HEK293 (cell line): ENCODE data around the gene ADORA2A.

Experiments
- CTCF ChIA-PET: fragments of 350-600 bp; formaldehyde crosslinking; extraction: SDS; loops from one replicate; lab custom pipeline; 2021; ENCODE audit warnings: antibody characterized with exemption; lab: Yijun Ruan, JAX
- POLR2A ChIA-PET: fragments of 300-600 bp; formaldehyde crosslinking; extraction: SDS; loops from one replicate; lab custom pipeline; 2020; ENCODE audit warnings: antibody characterized with exemption, inconsistent platforms; lab: Yijun Ruan, JAX
- H3K27ac ChIP-seq: fragments of 200-500 bp; sonication (Bioruptor generic); 2 replicates; pipeline ENCODE4 v1.5.1; 2014; ENCODE audit warnings: low read depth, low read length, control low read depth, inconsistent platforms; ENCODE audit errors: extremely low read depth
- H3K36me3 ChIP-seq, 2 experiments: fragments of 200-500 bp in 1 of 2; sonication (Bioruptor generic) in 1 of 2; 1 replicate in 1 of 2; 2 replicates in 1 of 2; pipeline ENCODE4 v1.5.1; 2014 to 2017; ENCODE audit warnings: inconsistent platforms in 2 of 2, low read length in 2 of 2; ENCODE audit not compliant: control insufficient read depth in 2 of 2, insufficient read depth in 1 of 2
- H3K4me1 ChIP-seq: fragments of 200-500 bp; sonication (Bioruptor generic); 2 replicates; pipeline ENCODE4 v1.5.1; 2014; ENCODE audit warnings: mild to moderate bottlenecking, low read length, inconsistent platforms; ENCODE audit not compliant: control insufficient read depth, insufficient read depth
- H3K4me3 ChIP-seq: 2 replicates; pipeline ENCODE4 v1.5.1; 2011; ENCODE audit warnings: low read depth, mild to moderate bottlenecking, control low read depth, low read length, moderate library complexity
- H3K9me3 ChIP-seq: fragments of 200-500 bp; sonication (Bioruptor generic); 2 replicates; pipeline ENCODE4 v1.5.1; 2014; ENCODE audit warnings: low read depth, low read length, inconsistent platforms; ENCODE audit not compliant: control insufficient read depth, insufficient read depth
- EGR2 ChIP-seq: fragments of 450-650 bp; formaldehyde crosslinking; IDR thresholded peaks from 2 replicates; pipeline ENCODE4 v1.5.1; 2016; ENCODE audit warnings: low read depth, missing biosample characterization, missing genetic modification characterization
- GLIS1 ChIP-seq: fragments of 450-650 bp; formaldehyde crosslinking; IDR thresholded peaks from 2 replicates; pipeline ENCODE4 v1.5.1; 2016; ENCODE audit warnings: missing biosample characterization, missing genetic modification characterization
- GLIS2 ChIP-seq: fragments of 450-650 bp; formaldehyde crosslinking; IDR thresholded peaks from 2 replicates; pipeline ENCODE4 v1.5.1; 2016; ENCODE audit warnings: missing biosample characterization, missing genetic modification characterization
- KLF1 ChIP-seq: fragments of 450-650 bp; formaldehyde crosslinking; IDR thresholded peaks from 2 replicates; pipeline ENCODE4 v1.5.1; 2016; ENCODE audit warnings: missing biosample characterization, missing genetic modification characterization
- KLF9 ChIP-seq: fragments of 450-650 bp; formaldehyde crosslinking; IDR thresholded peaks from 2 replicates; pipeline ENCODE4 v1.5.1; 2016; ENCODE audit warnings: missing biosample characterization, missing genetic modification characterization, low read depth
- PATZ1 ChIP-seq: fragments of 450-650 bp; formaldehyde crosslinking; IDR thresholded peaks from 2 replicates; pipeline ENCODE4 v1.5.1; 2016; ENCODE audit warnings: missing biosample characterization, missing genetic modification characterization
- ZBTB44 ChIP-seq: fragments of 450-650 bp; IDR thresholded peaks from 2 replicates; pipeline ENCODE4 v1.5.1; 2018; ENCODE audit warnings: missing biosample characterization, mild to moderate bottlenecking, missing genetic modification characterization
- ZFHX2 ChIP-seq: fragments of 450-650 bp; formaldehyde crosslinking; conservative IDR thresholded peaks from 2 replicates; pipeline ENCODE4 v1.5.1; 2016; ENCODE audit warnings: missing biosample characterization, missing genetic modification characterization
- ZIC2 ChIP-seq: fragments of 450-650 bp; formaldehyde crosslinking; IDR thresholded peaks from 2 replicates; pipeline ENCODE4 v1.5.1; 2016; ENCODE audit warnings: missing biosample characterization, missing genetic modification characterization
- ZNF16 ChIP-seq: fragments of 450-650 bp; formaldehyde crosslinking; IDR thresholded peaks from 2 replicates; pipeline ENCODE4 v1.5.1; 2016; ENCODE audit warnings: low read depth, missing biosample characterization, missing genetic modification characterization
- ZNF423 ChIP-seq: fragments of 450-650 bp; formaldehyde crosslinking; IDR thresholded peaks from 2 replicates; pipeline ENCODE4 v1.5.1; 2016; ENCODE audit warnings: missing biosample characterization, missing genetic modification characterization
- ZNF488 ChIP-seq: fragments of 450-650 bp; formaldehyde crosslinking; IDR thresholded peaks from 2 replicates; pipeline ENCODE4 v1.5.1; 2016; ENCODE audit warnings: missing biosample characterization, missing genetic modification characterization
- ZNF600 ChIP-seq: fragments of 450-650 bp; formaldehyde crosslinking; IDR thresholded peaks from 2 replicates; pipeline ENCODE4 v1.5.1; 2016; ENCODE audit warnings: missing biosample characterization, missing genetic modification characterization
- TF ChIP-seq, protein P1 (sequence below): fragments of 450-650 bp; formaldehyde crosslinking; IDR thresholded peaks from 2 replicates; pipeline ENCODE4 v1.5.1; 2016; ENCODE audit warnings: missing biosample characterization, missing genetic modification characterization
- TF ChIP-seq, protein P2 (sequence below): fragments of 450-650 bp; formaldehyde crosslinking; IDR thresholded peaks from 2 replicates; pipeline ENCODE4 v1.5.1; 2016; ENCODE audit warnings: missing biosample characterization, missing genetic modification characterization
- TF ChIP-seq, protein P3 (sequence below): fragments of 450-650 bp; formaldehyde crosslinking; IDR thresholded peaks from 2 replicates; pipeline ENCODE4 v1.5.1; 2016; ENCODE audit warnings: missing biosample characterization, missing genetic modification characterization

Gene ADORA2A

GRCh38 chr22:24432059-24432853 lies 4.9 kb downstream of the ADORA2A start:
- H3K4me3 ChIP-seq, result no peak overlapping the region
- TF ChIP-seq ZNF600 (tag by site-specific recombination) (0 out of 2 replicates have a peak, but pooled peaks have one; percentile 20), ZNF423 (0 out of 2 replicates have a peak, but pooled peaks have one; percentile 17), ZBTB44 (tag by site-specific recombination) (no peak), GLIS2 (tag by site-specific recombination) (peak; percentile 68), ZIC2 (tag by site-specific recombination) (peak; percentile 36; the same call in 1 of the 2 replicates), PATZ1 (tag by site-specific recombination) (0 out of 2 replicates have a peak, but pooled peaks have one; percentile 24), ZNF16 (peak; percentile 76), KLF9 (peak; percentile 33; the same call in 1 of the 2 replicates), EGR2 (tag by site-specific recombination) (peak; percentile 81), ZFHX2 (tag by site-specific recombination) (peak; percentile 78), KLF1 (tag by site-specific recombination) (peak; percentile 82), GLIS1 (tag by site-specific recombination) (peak; percentile 98), ZNF488 (tag by site-specific recombination) (no peak)
- TF ChIP-seq, protein P1, sequence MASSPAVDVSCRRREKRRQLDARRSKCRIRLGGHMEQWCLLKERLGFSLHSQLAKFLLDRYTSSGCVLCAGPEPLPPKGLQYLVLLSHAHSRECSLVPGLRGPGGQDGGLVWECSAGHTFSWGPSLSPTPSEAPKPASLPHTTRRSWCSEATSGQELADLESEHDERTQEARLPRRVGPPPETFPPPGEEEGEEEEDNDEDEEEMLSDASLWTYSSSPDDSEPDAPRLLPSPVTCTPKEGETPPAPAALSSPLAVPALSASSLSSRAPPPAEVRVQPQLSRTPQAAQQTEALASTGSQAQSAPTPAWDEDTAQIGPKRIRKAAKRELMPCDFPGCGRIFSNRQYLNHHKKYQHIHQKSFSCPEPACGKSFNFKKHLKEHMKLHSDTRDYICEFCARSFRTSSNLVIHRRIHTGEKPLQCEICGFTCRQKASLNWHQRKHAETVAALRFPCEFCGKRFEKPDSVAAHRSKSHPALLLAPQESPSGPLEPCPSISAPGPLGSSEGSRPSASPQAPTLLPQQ, result peak; percentile 39; the same call in 1 of the 2 replicates
- TF ChIP-seq, protein P2, sequence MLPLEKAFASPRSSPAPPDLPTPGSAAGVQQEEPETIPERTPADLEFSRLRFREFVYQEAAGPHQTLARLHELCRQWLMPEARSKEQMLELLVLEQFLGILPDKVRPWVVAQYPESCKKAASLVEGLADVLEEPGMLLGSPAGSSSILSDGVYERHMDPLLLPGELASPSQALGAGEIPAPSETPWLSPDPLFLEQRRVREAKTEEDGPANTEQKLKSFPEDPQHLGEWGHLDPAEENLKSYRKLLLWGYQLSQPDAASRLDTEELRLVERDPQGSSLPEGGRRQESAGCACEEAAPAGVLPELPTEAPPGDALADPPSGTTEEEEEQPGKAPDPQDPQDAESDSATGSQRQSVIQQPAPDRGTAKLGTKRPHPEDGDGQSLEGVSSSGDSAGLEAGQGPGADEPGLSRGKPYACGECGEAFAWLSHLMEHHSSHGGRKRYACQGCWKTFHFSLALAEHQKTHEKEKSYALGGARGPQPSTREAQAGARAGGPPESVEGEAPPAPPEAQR (tag by site-specific recombination), result no peak
- TF ChIP-seq, protein P3, sequence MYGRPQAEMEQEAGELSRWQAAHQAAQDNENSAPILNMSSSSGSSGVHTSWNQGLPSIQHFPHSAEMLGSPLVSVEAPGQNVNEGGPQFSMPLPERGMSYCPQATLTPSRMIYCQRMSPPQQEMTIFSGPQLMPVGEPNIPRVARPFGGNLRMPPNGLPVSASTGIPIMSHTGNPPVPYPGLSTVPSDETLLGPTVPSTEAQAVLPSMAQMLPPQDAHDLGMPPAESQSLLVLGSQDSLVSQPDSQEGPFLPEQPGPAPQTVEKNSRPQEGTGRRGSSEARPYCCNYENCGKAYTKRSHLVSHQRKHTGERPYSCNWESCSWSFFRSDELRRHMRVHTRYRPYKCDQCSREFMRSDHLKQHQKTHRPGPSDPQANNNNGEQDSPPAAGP, result peak; percentile 81
- no peaks in the 10 kb centered on the region for H3K9me3 ChIP-seq
- ChIA-PET CTCF (interaction anchor here (0.7 to 2.6 kb wide), 4 partner anchors 9 to 90 kb away, joined by 3 to 9 read pairs (median 4); no protein-coding TSS in a partner anchor), POLR2A (interaction anchor here (1.3 kb wide), 1 partner anchor 35 kb away, joined by 3 read pairs; no protein-coding TSS in a partner anchor)
- no peaks in the 10 kb centered on the region for H3K36me3 ChIP-seq
- H3K4me1 ChIP-seq, result no peaks in the 10 kb centered on the region
- no peak overlapping the region for H3K27ac ChIP-seq
